Erythroblast (primary cell): Measurements from ENCODE around the gene NSFL1C.

Experiments used
- DNase-seq, 2 experiments: peaks; one replicate each; lab custom pipeline; 2025; lab: John Stamatoyannopoulos, UW
- GATA1 ChIP-seq: IDR thresholded peaks from 2 replicates; pipeline ENCODE4 v1.6.1; 2011; ENCODE audit warnings: low read depth, mild to moderate bottlenecking, control low read depth, low read length, moderate library complexity
- POLR2A ChIP-seq: IDR thresholded peaks from 2 replicates; pipeline ENCODE4 v1.6.1; 2011; ENCODE audit warnings: mild to moderate bottlenecking, low read length

Gene NSFL1C

DNA sequence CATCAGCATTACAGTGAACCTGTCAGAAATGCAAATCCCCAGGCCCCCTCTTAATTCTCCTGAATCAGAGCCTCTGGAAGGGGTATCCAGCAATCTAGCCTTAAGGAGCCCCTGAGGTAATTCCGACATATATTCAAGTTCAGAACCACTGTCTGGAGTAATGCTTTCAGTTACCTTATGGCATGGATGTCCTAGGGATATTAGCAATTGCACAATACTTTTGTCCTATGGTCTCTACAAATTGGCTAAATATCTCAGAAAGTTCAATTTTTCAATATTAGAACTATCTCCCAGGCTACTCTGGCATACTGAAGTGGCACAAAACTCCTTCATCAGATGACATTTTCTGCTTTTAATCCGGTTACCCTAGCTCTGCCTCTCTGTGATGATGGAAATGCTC is 6.4 kb downstream of the NSFL1C start:
- TF ChIP-seq POLR2A, result no peak
- TF ChIP-seq GATA1, result no peak
- DNase-seq, result no peak

DNA sequence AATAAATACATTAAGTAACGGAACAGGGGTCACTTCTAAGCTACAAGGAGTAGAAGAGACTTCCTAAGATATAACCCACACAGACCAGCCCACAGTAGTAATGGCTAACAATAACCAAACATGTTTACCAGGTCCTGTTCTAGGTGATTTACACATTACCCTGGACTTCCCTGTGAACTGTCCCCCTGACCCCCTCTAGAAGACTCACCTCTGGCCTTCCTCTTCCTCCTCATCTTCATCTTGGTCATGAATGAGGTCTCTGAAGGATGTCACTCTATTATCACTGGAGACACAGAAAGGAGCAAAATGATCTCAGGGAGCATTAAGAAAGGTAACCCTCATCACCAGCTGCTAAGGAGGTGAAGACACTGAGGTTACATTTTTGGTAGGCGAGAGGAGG is 8.7 kb downstream of the NSFL1C start:
- no peak for DNase-seq
- TF ChIP-seq GATA1 (no peak), POLR2A (no peak)

GRCh38 chr20:1456300-1456699 is 10.3 kb downstream of the NSFL1C start:
- TF ChIP-seq GATA1 (no peak), POLR2A (no peak)
- DNase-seq, result no peak

GRCh38 chr20:1450926-1451491 is 15.6 kb downstream of the NSFL1C start:
- TF ChIP-seq GATA1, result no peak
- TF ChIP-seq POLR2A, result no peak
- no peak for DNase-seq

DNA sequence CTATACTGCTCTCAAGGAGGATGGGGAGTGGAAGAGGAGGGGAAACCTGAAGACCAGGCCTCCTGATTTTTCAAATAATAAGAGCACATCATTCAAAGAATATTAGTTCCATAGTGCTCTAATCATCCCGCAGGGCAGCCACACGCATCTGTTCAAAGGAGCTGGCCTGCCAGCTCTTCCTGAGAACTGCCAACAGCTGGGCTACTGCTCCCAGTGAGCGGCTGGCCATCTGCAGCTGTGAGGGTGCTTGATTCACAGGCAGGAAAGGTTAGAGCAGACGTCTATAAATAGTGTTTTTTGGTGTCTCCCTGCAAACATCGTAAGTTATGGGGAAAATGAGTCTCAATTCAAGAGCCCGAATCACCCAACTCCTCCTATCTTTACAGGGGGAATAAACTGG is 17.3 kb downstream of the NSFL1C start:
- TF ChIP-seq POLR2A (no peak), GATA1 (no peak)
- no peak for DNase-seq

DNA sequence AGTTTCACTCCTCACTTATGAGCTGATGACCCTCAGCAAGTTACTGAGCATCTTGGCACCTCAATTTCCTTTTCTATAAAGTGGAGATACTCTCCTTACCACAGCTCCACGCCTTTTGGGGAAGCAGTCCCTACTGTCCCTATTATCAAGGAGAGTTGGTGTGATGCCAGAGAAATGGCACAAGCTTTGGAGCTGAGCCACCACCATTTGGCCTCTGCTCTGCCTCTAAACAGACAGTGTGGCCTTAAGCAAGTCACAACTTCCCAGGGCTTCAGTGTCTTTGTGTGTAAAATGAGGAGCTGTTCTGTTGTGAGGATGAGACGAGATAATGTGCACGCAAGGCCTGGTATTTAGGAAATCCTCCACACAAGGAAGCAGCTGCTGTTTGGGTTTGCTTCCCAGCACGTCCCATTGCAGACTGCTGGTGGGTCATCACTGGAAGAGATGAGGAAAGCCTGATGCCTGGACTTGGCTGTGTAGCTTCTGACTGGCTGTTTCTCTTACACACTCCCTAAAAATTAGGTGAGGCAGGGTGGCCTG is 18.5 kb downstream of the NSFL1C start:
- no peak for TF ChIP-seq POLR2A
- TF ChIP-seq GATA1, result no peak
- DNase-seq, result no peak

DNA sequence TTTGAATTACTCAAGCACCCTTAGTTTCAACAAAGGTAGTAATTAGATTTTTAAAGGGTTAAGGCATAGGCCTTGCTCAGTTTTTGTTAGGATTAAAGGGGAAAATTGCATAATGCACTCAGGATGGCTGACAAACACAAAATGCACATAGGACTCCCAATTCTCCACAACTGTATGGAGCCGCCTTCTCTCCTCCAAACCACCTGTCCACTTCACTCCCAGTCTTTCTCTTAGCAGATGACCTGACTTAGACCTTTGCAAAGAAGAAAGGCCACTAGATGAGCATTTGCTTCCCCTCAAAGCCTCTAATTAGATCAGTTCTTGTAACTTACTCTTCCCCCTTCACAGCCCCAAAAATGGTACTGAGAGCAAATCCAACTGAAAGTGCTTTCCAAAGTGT is 20.1 kb downstream of the NSFL1C start:
- TF ChIP-seq POLR2A (no peak), GATA1 (no peak)
- no peak for DNase-seq

- TF ChIP-seq POLR2A (no peak), GATA1 (no peak)
- no peak for DNase-seq
Measured at GRCh38 chr20:1443085-1443484, 23.6 kb downstream of the NSFL1C start.

DNA sequence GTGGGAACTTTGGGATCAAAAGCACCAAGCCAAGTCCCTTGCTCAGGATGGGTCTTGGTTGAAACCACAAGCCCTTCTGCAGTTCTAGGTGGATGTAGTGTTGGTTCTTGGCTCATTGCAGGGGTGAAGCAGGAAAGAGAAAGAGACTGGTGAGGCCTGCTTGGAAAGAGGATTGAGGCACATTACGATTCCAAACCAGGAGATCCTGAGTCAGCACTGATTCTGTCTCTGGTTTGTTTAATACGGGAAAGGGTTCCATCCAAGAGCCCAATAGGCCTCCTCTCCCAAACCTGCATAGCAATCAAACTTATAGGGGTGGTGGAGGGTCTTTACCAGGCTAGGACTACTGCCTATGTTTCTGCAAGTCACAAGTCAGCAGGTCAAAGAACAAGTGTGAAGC is 24.3 kb downstream of the NSFL1C start:
- TF ChIP-seq POLR2A, result no peak
- TF ChIP-seq GATA1, result no peak
- no peak for DNase-seq

DNA sequence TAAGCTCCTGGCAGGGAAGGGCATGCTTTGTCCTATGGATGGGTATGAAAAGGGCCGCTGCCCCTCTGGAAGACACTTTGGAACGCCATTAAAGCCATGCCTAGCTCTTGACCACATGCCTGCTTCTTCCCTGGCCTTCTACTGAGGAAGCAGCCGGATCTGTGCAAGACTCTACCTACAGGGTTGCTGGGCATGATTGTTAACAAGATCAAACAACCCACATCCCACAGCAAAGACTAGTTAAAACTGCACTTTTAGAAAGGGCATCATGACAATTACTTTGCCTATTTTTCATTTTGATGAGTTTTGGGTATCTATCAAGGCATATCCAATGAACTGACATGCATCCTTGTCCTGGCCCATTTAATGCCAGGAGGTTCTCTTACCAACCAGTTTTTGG is 25.5 kb downstream of the NSFL1C start:
- no peak for DNase-seq
- TF ChIP-seq GATA1 (no peak), POLR2A (no peak)

GRCh38 chr20:1440024-1440423 is 26.6 kb downstream of the NSFL1C start:
- DNase-seq, result peak; percentile 33 to 37
- TF ChIP-seq POLR2A (no peak), GATA1 (no peak)

- TF ChIP-seq GATA1, result no peak
- no peak for TF ChIP-seq POLR2A
- no peak for DNase-seq
Measured at GRCh38 chr20:1438361-1438760, 28.3 kb downstream of the NSFL1C start.

DNA sequence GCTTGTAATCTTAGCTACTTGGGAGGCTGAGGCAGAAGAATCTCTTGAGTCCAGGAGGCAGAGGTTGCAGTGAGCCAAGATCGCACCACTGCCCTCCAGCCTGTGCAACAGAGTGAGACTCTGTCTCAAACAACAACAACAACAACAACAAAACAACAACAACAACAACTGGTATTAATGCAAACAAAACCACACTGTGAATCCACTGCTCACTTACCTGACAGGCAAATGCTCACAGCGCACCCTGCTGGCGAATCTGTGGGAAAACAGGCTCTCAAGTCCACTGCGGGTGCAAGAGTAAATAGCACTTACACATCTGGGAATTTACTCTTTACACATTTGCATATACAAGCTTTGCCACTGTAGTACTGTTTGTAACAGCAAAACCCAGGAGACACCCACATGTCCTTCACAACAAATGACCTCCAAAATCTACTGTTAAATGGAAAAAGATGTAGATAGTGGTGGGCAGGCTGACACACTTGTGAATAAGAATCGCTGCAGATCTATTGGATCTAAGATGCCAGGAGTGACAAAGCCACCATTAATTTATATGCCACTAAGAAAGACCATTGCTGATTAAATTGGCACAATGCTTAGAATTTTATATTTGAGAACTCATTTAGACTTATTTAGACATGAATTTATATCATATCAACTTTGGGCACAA is 29.3 kb downstream of the NSFL1C start:
- DNase-seq, result peak; percentile 82 to 90
- TF ChIP-seq GATA1, result no peak
- TF ChIP-seq POLR2A, result no peak

GRCh38 chr20:1436263-1436662 is 30.4 kb downstream of the NSFL1C start:
- no peak for TF ChIP-seq GATA1
- no peak for TF ChIP-seq POLR2A
- no peak for DNase-seq

- DNase-seq, result no peak
- TF ChIP-seq GATA1 (no peak), POLR2A (no peak)
Measured at GRCh38 chr20:1435337-1435699, 31.3 kb downstream of the NSFL1C start.
